ENCODE measurements around the gene MAU2.

The MAU2 gene

DNA sequence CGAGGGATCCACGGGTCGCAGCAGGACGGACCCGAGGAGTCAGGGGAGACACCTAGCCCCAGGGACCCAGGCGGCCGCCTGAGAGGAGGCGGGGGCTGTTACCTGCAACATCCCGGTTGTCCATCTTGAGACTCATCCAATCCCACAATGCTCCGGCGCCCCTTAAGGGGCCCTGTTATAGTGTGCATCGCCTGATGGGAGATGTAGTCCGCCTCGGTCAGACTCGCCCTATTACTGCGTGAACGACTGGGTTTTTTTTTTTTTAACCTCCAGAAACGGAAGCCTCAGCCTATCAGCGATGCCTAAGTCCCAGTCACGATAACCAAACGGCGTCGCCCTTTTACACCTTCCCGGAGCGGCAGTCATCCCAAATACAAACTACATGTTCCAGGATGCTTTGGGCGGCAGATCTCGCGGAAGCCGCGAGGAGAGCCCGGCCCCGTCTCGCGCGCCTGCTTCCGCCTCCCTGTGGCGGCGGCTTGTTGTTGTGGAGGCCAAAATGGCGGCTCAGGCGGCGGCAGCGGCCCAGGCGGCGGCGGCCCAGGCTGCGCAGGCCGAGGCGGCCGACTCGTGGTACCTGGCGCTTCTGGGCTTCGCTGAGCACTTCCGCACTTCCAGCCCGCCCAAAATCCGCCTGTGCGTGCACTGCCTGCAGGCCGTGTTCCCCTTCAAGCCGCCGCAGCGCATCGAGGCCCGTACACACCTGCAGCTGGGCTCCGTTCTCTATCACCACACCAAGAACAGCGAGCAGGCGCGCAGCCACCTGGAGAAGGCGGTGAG, at the start of gene MAU2, which contains the start of gene SUGP1:
MAU2 (plus strand) TSS at position 469 of the 780 bp plus-strand sequence; CDS start at position 500, 31 bp downstream.
SUGP1 (minus strand) TSS at position 149 of the 780 bp plus-strand sequence; CDS start at position 136, 13 bp downstream.
- in situ Hi-C loops (cut with MboI; ENCODE audit: low sequenced_read_pairs): no loop called here

GRCh38 chr19:19271828-19272599, 48.6 kb upstream of the MAU2 start:
- in situ Hi-C loops (cut with MboI; ENCODE audit: low sequenced_read_pairs): no loop called here

DNA sequence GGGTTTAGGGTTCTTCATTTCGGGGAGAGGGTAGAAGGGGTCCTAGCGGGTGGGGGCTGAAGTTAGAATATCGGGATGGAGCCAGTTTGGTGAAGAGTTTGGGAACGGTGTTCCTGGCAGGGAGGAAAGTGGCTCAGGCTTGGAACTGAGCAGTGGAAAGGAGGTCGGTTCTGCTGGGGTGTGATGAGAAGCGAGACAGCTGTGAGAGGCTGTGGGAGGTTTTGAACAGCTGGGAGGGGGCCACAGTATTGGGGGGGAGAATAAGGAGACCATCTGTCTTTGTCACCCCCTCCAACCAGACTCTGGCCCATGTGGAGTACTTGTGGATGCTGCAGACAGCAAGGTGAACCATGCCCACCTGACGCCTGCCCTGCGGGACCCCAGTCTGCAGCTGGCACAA, 46.5 kb upstream of the MAU2 start:
- in situ Hi-C loops (cut with MboI; ENCODE audit: low sequenced_read_pairs): no loop called here

GRCh38 chr19:19274716-19275565, 45.7 kb upstream of the MAU2 start:
- in situ Hi-C loops (cut with MboI; ENCODE audit: low sequenced_read_pairs): no loop called here

DNA sequence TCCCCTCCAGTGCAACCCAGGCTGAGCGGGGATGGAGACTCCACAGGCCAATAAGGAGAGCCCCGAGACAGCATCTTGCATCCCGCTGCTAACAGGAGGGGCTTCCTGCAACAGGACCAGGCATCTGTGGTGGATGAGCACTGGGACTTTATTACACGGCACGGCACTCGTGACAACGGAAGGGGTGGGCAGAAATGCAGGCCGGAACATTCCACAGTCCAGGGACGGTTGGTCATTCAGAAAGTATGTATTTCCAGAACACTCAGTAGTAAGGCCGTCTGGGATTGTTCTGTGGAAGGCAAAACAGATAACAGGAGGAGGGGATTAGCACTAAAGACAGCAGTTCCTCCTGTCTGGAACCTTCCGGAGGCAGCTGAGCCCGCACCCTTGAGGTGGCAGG, 44.2 kb upstream of the MAU2 start:
- in situ Hi-C loops (cut with MboI; ENCODE audit: low sequenced_read_pairs): no loop called here

DNA sequence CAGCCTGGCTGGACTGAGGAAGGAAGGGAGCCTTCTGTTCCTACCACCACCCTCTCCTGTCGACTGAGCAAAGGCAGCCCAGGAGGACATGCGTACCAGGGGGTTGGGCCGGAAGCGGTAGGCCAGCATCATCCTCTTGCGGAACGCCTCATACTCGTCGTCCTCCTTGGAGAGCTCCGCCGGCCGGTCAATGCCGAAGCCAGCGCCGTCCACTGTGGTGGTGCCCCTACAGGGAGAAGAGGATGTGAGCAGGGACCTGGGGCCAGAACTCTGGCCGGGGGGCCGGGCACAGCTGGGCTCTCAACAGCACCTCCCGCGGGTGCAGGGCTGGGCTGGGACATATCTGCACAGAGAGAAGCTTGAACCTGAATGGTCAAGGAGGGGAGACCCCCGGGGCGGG, 43.8 kb upstream of the MAU2 start:
- in situ Hi-C loops (cut with MboI; ENCODE audit: low sequenced_read_pairs): no loop called here

DNA sequence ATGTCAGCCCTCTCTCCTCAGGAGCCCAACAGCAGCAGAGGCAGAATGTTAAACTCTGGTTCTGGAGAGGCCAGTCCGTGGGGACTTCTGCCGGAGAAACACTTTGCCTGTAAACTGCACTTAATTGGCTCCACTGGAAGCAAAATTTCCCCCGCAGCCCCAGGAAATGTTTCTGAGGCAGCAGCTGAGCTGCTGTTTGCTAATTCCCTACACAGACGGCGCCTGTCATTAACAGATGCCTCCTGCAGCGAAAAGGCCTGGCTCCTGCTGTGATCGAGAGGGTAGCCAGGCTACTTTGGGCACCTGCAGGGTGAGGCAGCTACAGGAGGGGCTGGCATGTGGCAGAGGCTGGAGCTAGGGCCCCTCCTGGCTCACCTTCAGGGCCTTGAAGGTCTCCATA, 42.3 kb upstream of the MAU2 start:
- in situ Hi-C loops (cut with MboI; ENCODE audit: low sequenced_read_pairs): no loop called here

- in situ Hi-C loops (cut with MboI; ENCODE audit: low sequenced_read_pairs): no loop called here
These were observed 41.5 kb upstream of the MAU2 start for GRCh38 chr19:19279062-19279612.

DNA sequence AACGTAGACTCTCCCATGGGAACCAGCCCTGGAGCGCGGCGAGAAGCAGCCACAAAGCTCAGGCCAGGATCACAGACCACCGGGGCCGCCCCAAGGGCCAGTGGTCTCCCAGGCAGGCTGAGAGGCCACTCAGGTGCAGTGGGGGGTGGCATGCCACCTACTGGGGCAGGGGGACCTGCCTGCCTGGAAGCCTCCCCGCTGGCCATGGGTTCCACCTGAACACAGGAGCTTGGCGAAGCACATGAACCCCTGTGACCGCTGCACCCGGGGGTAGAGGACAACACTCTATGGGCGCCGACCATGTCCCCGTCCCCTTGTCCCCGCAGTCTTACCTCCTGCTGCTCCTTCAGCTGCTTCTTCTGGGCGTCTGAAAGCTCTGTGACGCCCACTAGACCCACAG, 40.8 kb upstream of the MAU2 start:
- in situ Hi-C loops (cut with MboI; ENCODE audit: low sequenced_read_pairs): no loop called here

GRCh38 chr19:19280561-19280960, 40.1 kb upstream of the MAU2 start:
- in situ Hi-C loops (cut with MboI; ENCODE audit: low sequenced_read_pairs): no loop called here

DNA sequence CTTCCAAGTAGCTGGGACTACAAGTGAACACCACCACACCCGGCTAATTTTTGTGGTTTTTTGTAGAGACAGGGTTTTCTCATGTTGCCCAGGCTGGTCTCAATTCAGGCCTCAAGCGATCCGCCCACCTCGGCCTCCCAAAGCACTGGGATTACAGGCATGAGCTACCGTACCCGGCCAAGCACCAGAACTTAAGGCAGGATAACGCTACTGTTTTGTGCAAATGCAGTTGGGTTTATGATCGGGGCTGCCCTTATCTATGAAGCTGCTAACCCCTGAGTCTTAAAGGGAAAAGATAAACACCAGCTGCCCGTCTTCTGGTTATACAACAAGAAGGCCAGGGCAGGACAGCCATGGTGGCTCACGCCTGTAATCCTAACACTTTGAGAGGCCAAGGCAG, 34.9 kb upstream of the MAU2 start:
- in situ Hi-C loops (cut with MboI; ENCODE audit: low sequenced_read_pairs): no loop called here

DNA sequence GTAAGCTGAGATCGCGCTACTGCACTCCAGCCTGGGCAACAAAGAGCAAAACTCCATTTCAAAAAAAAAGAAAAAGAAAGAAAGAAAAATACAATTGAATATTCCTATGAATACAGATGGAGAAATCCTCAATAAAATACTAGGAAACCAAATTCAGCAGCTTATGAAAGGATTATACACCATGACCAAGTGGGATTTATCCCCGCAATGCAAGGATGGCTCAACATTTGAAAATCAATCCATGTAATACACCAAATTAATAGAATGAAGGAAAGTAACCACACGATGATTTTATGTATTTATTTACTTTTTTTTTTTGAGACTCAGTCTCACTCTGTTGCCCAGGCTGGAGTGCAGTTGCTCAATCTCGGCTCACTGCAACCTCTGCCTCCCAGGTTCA, 28.0 kb upstream of the MAU2 start:
- in situ Hi-C loops (cut with MboI; ENCODE audit: low sequenced_read_pairs): no loop called here

DNA sequence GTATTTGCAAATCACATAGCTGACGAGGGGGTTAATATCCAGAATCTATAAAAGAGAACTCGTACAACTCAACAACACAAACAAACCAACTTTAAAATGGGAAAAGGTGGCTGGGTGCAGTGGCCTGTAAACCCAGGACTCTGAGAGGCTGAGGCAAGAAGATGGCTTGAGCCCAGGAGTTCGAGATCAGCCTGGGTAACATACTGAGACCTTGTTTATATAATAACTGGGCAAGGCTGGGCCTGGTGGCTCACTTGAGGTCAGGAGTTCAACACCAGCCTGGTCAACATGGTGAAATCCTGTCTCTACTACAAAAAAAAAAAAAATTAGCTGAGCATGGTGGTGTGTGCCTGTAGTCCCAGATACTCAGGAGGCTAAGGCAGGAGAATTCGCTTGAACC, 25.7 kb upstream of the MAU2 start:
- in situ Hi-C loops (cut with MboI; ENCODE audit: low sequenced_read_pairs): no loop called here

DNA sequence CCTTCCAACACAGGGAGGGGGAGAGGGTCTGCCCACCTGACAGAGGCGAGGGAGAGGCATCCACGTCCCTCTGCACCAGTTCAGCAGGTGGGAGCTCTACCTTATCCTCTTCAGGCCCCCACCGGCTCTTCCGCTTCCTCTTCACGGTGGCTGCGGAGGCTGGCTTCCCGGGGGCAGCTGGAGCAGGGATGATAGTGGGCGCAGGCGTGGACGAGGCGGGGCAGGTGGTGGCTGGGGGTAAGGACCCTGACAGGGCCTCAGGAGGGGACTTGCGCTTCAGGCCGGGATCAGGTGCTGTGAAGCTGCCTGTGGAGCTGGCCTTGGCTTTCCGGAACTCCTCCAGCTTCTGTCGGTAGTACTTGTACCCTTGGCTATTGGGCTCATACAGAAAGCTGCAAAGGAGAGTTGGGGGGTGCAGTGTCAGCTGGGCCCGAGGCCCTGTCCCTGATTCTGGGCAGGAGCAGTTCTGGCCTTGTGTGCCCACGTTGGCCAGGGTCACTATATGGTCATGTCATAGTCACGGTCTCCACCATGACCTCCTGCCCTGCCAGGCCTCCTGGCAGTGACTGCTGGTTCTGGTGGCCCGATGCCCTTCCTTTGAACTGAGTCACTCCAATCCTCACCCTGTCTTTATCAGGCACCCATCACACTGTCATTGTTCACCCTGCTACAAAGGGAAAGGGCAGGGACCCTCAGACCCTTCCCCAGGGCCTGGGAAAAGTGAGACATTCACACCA, 23.5 kb upstream of the MAU2 start:
- in situ Hi-C loops (cut with MboI; ENCODE audit: low sequenced_read_pairs): no loop called here

GRCh38 chr19:19297759-19298158, 22.9 kb upstream of the MAU2 start:
- in situ Hi-C loops (cut with MboI; ENCODE audit: low sequenced_read_pairs): no loop called here

- in situ Hi-C loops (cut with MboI; ENCODE audit: low sequenced_read_pairs): no loop called here
These were observed 20.0 kb upstream of the MAU2 start for GRCh38 chr19:19300613-19301012.

DNA sequence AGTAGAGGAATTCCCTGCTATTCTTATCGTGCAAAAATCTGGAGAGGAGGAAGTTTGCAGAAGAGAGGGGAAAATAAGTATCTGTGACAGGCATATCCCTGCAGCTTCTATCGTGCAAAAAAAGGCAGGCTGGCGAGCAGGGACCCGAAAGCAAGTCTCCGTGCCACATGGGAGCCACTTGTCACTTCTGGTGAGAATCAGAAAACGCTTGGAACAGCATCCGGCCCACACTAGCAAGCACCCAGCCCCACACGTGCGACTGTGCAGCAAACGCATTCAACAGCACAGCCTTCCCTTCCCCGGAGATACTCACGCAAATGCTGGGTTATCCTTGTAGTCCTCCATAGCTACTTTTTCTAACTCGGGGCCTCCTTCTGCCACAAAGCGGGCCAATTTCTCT, 17.2 kb upstream of the MAU2 start:
- in situ Hi-C loops (cut with MboI; ENCODE audit: low sequenced_read_pairs): no loop called here

- in situ Hi-C loops (cut with MboI; ENCODE audit: low sequenced_read_pairs): no loop called here
These were observed 16.3 kb upstream of the MAU2 start for GRCh38 chr19:19304186-19304965.

DNA sequence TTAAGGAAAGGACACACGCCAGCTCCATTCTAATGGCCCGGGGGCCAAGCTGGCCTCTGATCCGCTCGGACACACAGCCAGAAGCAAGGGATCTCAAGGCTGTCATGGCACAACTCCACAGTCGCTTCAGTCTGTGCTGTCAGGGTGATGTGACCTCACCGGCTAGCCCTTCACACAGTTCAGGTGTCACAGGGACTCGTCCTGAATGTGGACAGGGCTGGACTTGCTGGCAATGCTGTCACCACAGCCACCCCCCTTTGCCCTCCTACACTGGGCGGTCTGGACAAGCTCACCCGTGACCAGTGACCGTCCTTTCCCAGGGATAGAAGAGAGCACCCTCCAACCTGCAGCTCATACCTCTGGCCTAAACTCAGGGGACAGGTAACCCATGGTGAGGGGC, 15.6 kb upstream of the MAU2 start:
- in situ Hi-C loops (cut with MboI; ENCODE audit: low sequenced_read_pairs): no loop called here

- in situ Hi-C loops (cut with MboI; ENCODE audit: low sequenced_read_pairs): no loop called here
These were observed 14.9 kb upstream of the MAU2 start for GRCh38 chr19:19305696-19306095.

Measured in HL-60/S4 (cell line).